Fibroblast of mammary gland (primary cell): ENCODE results near the gene CDKAL1.

Experiments used
- DNase-seq: peaks from one replicate; pipeline ENCODE4 v3.0.0-alpha.2; 2010; ENCODE audit warnings: low read depth
- H3K4me3 ChIP-seq: 2 replicates; pipeline ENCODE4 v1.5.1; 2011; ENCODE audit warnings: low read depth, mild to moderate bottlenecking, low read length, moderate library complexity; ENCODE audit not compliant: control insufficient read depth
- TF ChIP-seq, protein P1 (sequence below): conservative IDR thresholded peaks from 2 replicates; pipeline ENCODE4 v1.5.1; 2011; ENCODE audit warnings: low read depth, low read length, inconsistent platforms; ENCODE audit not compliant: control insufficient read depth, insufficient read depth

The CDKAL1 gene

DNA sequence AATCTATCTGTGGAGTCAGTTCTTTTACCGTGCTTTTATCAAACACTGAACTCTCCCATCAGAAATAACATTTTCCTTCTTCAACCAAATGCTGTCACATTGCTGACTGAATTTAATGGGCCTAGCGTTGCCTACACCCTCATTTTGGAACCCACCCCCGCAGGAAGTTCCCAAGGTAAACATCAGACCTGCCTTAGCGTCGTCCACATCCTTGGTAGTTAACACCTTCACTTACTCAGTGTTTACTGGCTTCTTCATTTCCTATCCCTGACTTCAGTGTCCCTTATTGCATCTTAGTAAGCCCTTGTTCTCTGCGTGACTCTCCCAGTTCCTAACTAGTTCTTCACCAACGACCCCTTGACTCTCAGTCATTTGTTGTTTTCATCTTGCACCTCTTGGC lies 567.9 kb downstream of the CDKAL1 start:
- no peak for DNase-seq
- TF ChIP-seq, protein P1, sequence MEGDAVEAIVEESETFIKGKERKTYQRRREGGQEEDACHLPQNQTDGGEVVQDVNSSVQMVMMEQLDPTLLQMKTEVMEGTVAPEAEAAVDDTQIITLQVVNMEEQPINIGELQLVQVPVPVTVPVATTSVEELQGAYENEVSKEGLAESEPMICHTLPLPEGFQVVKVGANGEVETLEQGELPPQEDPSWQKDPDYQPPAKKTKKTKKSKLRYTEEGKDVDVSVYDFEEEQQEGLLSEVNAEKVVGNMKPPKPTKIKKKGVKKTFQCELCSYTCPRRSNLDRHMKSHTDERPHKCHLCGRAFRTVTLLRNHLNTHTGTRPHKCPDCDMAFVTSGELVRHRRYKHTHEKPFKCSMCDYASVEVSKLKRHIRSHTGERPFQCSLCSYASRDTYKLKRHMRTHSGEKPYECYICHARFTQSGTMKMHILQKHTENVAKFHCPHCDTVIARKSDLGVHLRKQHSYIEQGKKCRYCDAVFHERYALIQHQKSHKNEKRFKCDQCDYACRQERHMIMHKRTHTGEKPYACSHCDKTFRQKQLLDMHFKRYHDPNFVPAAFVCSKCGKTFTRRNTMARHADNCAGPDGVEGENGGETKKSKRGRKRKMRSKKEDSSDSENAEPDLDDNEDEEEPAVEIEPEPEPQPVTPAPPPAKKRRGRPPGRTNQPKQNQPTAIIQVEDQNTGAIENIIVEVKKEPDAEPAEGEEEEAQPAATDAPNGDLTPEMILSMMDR, result no peak
- H3K4me3 ChIP-seq, result no peak overlapping the region

DNA sequence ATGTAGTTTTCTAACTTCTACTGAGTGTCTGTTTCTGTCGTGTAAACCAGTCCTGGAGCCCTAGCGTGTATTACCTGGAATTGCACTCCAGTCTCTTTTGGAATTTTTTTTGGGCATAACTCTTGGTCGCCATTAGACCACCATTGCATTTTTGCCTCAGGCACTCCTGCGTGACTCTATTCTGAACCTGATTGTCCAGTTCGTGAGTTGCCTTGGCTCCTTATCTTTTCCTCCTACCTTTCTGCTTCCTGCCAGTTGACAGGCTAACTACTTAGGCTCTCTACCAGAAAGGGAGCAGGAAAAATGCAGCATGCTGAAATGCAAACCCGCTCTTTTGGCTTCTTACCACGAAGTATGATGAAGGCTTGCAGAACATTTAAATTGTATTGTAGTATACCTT lies 568.4 kb downstream of the CDKAL1 start:
- H3K4me3 ChIP-seq, result no peak overlapping the region
- no peak for DNase-seq
- TF ChIP-seq, protein P1, result no peak

DNA sequence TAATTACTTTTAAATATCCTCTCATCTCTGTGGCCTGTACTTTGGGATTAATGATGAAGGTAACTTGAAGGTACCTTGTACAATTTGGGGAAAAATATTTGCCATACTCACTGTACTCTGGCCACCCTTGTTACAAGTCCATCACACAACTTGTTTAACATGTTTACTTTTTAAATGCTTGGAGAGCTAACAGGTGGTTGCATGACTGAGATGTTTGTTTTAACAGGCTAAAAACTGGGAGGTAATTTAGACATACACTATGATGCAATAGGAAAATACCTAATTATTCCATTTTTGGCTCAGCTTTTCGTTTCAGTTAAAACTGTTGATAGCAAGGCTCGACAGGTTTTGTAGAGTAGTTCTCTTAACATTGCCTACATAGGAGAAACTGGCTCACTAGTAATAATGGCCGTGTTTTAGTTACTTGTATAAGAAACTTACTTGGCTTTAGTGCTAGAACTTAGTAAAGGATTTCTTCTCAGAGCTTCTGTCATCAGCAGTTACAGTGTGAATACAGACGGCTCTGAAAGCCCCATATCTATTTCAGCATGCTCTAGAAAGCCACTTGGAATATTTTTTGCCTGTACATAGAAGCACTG lies 569.5 kb downstream of the CDKAL1 start:
- no peak for DNase-seq
- TF ChIP-seq, protein P1, result no peak
- no peak overlapping the region for H3K4me3 ChIP-seq

DNA sequence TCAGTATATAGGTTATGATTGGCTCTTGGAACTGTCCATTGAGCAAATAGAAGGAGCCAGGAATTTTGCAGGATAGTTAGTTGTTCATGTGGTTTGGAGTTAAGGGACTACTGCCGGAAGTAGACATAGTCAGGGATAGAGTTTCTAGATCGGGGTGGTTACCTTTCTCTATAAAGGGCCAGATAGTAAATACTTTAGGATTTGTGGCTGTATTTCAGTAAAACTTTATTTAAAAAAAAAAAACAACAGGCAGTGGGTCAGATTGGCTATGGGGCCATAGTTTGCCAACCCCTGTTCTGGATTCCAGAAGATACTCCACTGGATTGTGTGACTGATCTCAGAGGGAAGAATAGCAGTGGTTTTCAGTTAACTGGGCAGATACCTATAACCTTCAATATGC lies 570.0 kb downstream of the CDKAL1 start:
- TF ChIP-seq, protein P1, result no peak
- no peak for DNase-seq
- H3K4me3 ChIP-seq, result no peak overlapping the region

DNA sequence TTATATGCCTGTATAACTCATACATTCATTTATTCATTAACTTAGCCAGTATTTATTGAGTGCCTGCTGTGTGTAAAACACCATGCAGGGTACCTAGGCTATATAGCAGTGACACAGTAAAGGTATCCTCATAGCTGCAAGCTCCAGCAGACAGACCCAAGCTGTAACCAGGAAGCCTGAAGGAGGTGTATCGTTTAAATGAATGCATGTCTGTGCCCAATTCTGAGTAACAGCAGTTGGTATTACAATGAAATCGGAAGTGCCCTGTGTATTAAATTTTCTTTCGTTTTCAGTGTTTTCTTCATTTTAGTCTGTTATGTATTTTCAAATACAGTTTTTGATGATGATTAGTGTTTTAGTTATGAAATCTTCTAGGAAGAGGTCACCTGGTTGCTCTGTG lies 573.5 kb downstream of the CDKAL1 start:
- no peak overlapping the region for H3K4me3 ChIP-seq
- TF ChIP-seq, protein P1, result no peak
- no peak for DNase-seq

DNA sequence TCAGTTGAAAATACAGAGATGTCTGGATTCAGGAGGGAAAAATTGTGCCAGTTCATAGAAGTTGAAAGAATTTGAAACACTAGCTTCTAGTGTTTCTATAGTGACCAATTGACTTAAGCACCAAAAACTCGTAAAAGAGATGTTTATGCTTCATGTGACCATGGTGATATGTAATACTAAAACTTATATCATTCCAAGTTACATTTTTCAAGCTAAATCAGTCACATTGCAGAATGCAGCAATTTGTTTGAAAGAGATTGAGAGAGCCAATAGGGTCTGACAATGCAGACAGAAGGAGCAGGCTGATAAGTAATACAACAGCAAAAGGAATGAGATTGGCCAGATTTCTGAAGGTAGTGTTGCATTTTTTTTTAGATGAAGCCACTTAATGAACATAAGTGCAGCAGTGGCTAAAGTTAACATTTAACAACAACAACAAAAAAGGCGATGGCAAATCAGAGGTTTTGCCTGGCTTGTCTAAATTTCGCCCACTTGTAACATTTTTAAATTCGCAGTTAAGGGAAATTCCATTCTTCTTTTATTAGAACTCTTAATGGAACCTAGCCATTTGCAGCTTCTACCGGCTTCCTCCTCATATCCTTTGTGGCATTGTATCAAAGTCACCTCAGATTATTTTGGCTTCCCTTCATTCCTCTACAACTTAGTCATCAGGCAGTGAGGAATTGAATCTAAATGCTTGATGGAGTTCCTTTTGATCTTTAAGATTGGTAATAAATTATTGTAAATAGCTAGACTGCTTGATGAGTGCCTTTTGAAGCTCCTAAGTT lies 575.3 kb downstream of the CDKAL1 start:
- H3K4me3 ChIP-seq, result no peak overlapping the region
- TF ChIP-seq, protein P1, result no peak
- DNase-seq, result peak; percentile 53
